Measurements from ENCODE around the gene TBC1D4.

TBC1D4 gene

GRCh38 chr13:75299246-75299645, 182.7 kb downstream of the TBC1D4 start:
- no peaks in the 10 kb centered on the region for H3K36me3 ChIP-seq (ENCODE audit: control insufficient read depth in 1 of 2, insufficient read depth in 2 of 2, low read length in 2 of 2)
- H3K27me3 ChIP-seq (ENCODE audit: insufficient read depth, low read length), result no peaks in the 10 kb centered on the region
- no peak overlapping the region for H3K4me3 ChIP-seq (ENCODE audit: low read depth, low read length)
- H3K14ac ChIP-seq (ENCODE audit: low read length), result no peak overlapping the region
- H3K4ac ChIP-seq (ENCODE audit: low read depth, low read length), result no peak overlapping the region
- no peak overlapping the region for H4K91ac ChIP-seq (ENCODE audit: low read depth, low read length)
- H3K23ac ChIP-seq (ENCODE audit: low read length), result no peak overlapping the region
- H2AK5ac ChIP-seq (ENCODE audit: low read length), result no peak overlapping the region
- H3K9me3 ChIP-seq (ENCODE audit: insufficient read depth, low read depth, low read length), result no peaks in the 10 kb centered on the region
- H2AFZ ChIP-seq (ENCODE audit: insufficient read depth, low read length, poor library complexity), result no peak overlapping the region
- H2BK12ac ChIP-seq (ENCODE audit: low read length), result no peak overlapping the region
- no CpG with 5 or more reads among the region's 5 CpGs for WGBS (ENCODE audit: extremely low coverage, insufficient coverage, insufficient read length)
- DNase-seq, result no peak
- H2BK120ac ChIP-seq (ENCODE audit: insufficient read depth, low read length, poor library complexity), result no peak overlapping the region
- H3K79me1 ChIP-seq (ENCODE audit: low read length), result no peaks in the 10 kb centered on the region
- H2BK5ac ChIP-seq (ENCODE audit: low read depth, low read length, poor library complexity), result no peak overlapping the region
- H3K27ac ChIP-seq (ENCODE audit: low read depth, low read length), result no peak overlapping the region
- no peaks in the 10 kb centered on the region for H3K4me1 ChIP-seq (ENCODE audit: control insufficient read depth in 1 of 2, insufficient read depth in 2 of 2, low read length in 2 of 2)
- no peak overlapping the region for H3K9ac ChIP-seq (ENCODE audit: low read length)
- no peak overlapping the region for H3K18ac ChIP-seq (ENCODE audit: low read length)
- no peak overlapping the region for H4K12ac ChIP-seq (ENCODE audit: low read depth, low read length)
- no peak overlapping the region for H4K8ac ChIP-seq (ENCODE audit: low read depth, low read length)
- no peak overlapping the region for H3K4me2 ChIP-seq (ENCODE audit: low read length)
- no peaks in the 10 kb centered on the region for H3K79me2 ChIP-seq (ENCODE audit: control insufficient read depth, insufficient read depth, low read length, poor library complexity)

GRCh38 chr13:75296641-75297040, 185.3 kb downstream of the TBC1D4 start:
- H2BK120ac ChIP-seq (ENCODE audit: insufficient read depth, low read length, poor library complexity), result no peak overlapping the region
- H3K27ac ChIP-seq (ENCODE audit: low read depth, low read length), result no peak overlapping the region
- no peak overlapping the region for H2BK12ac ChIP-seq (ENCODE audit: low read length)
- no peak overlapping the region for H3K4me3 ChIP-seq (ENCODE audit: low read depth, low read length)
- H3K27me3 ChIP-seq (ENCODE audit: insufficient read depth, low read length), result no peaks in the 10 kb centered on the region
- no peaks in the 10 kb centered on the region for H3K36me3 ChIP-seq (ENCODE audit: control insufficient read depth in 1 of 2, insufficient read depth in 2 of 2, low read length in 2 of 2)
- no peaks in the 10 kb centered on the region for H3K9me3 ChIP-seq (ENCODE audit: insufficient read depth, low read depth, low read length)
- WGBS (ENCODE audit: extremely low coverage, insufficient coverage, insufficient read length), result no CpG with 5 or more reads among the region's 1 CpG
- H2AK5ac ChIP-seq (ENCODE audit: low read length), result no peak overlapping the region
- H3K9ac ChIP-seq (ENCODE audit: low read length), result no peak overlapping the region
- no peak overlapping the region for H2BK5ac ChIP-seq (ENCODE audit: low read depth, low read length, poor library complexity)
- DNase-seq, result peak in 1 of 2 donors; percentile 29
- no peak overlapping the region for H3K23ac ChIP-seq (ENCODE audit: low read length)
- no peak overlapping the region for H3K14ac ChIP-seq (ENCODE audit: low read length)
- H3K4ac ChIP-seq (ENCODE audit: low read depth, low read length), result no peak overlapping the region
- H3K79me2 ChIP-seq (ENCODE audit: control insufficient read depth, insufficient read depth, low read length, poor library complexity), result no peaks in the 10 kb centered on the region
- no peak overlapping the region for H2AFZ ChIP-seq (ENCODE audit: insufficient read depth, low read length, poor library complexity)
- H4K12ac ChIP-seq (ENCODE audit: low read depth, low read length), result no peak overlapping the region
- H3K4me1 ChIP-seq (ENCODE audit: control insufficient read depth in 1 of 2, insufficient read depth in 2 of 2, low read length in 2 of 2), result no peaks in the 10 kb centered on the region
- no peak overlapping the region for H4K8ac ChIP-seq (ENCODE audit: low read depth, low read length)
- no peak overlapping the region for H3K18ac ChIP-seq (ENCODE audit: low read length)
- H3K79me1 ChIP-seq (ENCODE audit: low read length), result no peaks in the 10 kb centered on the region
- no peak overlapping the region for H4K91ac ChIP-seq (ENCODE audit: low read depth, low read length)
- no peak overlapping the region for H3K4me2 ChIP-seq (ENCODE audit: low read length)

- H3K4me1 ChIP-seq (ENCODE audit: control insufficient read depth in 1 of 2, insufficient read depth in 2 of 2, low read length in 2 of 2), result no peaks in the 10 kb centered on the region
- WGBS (ENCODE audit: extremely low coverage, insufficient coverage, insufficient read length), result no CpG with 5 or more reads among the region's 3 CpGs
These were observed 186.8 kb downstream of the TBC1D4 start for GRCh38 chr13:75295201-75295600.

GRCh38 chr13:75294110-75294509, 187.9 kb downstream of the TBC1D4 start:
- no peak overlapping the region for H2BK5ac ChIP-seq (ENCODE audit: low read depth, low read length, poor library complexity)
- no peak for DNase-seq

More at GRCh38 chr13:75295201-75295600, 186.8 kb downstream of the TBC1D4 start:
- Histone ChIP-seq H4K91ac (ENCODE audit: low read depth, low read length) (no peak overlapping the region), H2BK12ac (ENCODE audit: low read length) (no peak overlapping the region), H3K23ac (ENCODE audit: low read length) (no peak overlapping the region), H3K4me3 (ENCODE audit: low read depth, low read length) (no peak overlapping the region), H3K27me3 (ENCODE audit: insufficient read depth, low read length) (no peaks in the 10 kb centered on the region), H2BK120ac (ENCODE audit: insufficient read depth, low read length, poor library complexity) (no peak overlapping the region), H2BK5ac (ENCODE audit: low read depth, low read length, poor library complexity) (no peak overlapping the region), H3K27ac (ENCODE audit: low read depth, low read length) (no peak overlapping the region), H3K4ac (ENCODE audit: low read depth, low read length) (no peak overlapping the region), H3K9me3 (ENCODE audit: insufficient read depth, low read depth, low read length) (no peaks in the 10 kb centered on the region), H2AFZ (ENCODE audit: insufficient read depth, low read length, poor library complexity) (no peak overlapping the region), H4K12ac (ENCODE audit: low read depth, low read length) (no peak overlapping the region), H2AK5ac (ENCODE audit: low read length) (no peak overlapping the region), H3K36me3 (ENCODE audit: control insufficient read depth in 1 of 2, insufficient read depth in 2 of 2, low read length in 2 of 2) (no peaks in the 10 kb centered on the region), H4K8ac (ENCODE audit: low read depth, low read length) (no peak overlapping the region), H3K9ac (ENCODE audit: low read length) (no peak overlapping the region), H3K79me1 (ENCODE audit: low read length) (no peaks in the 10 kb centered on the region), H3K79me2 (ENCODE audit: control insufficient read depth, insufficient read depth, low read length, poor library complexity) (no peaks in the 10 kb centered on the region), H3K14ac (ENCODE audit: low read length) (no peak overlapping the region), H3K4me2 (ENCODE audit: low read length) (no peak overlapping the region), H3K18ac (ENCODE audit: low read length) (no peak overlapping the region)
- DNase-seq, result no peak

More at GRCh38 chr13:75294110-75294509, 187.9 kb downstream of the TBC1D4 start:
- Histone ChIP-seq H3K79me2 (ENCODE audit: control insufficient read depth, insufficient read depth, low read length, poor library complexity) (no peaks in the 10 kb centered on the region), H3K36me3 (ENCODE audit: control insufficient read depth in 1 of 2, insufficient read depth in 2 of 2, low read length in 2 of 2) (no peaks in the 10 kb centered on the region), H3K4ac (ENCODE audit: low read depth, low read length) (no peak overlapping the region), H3K18ac (ENCODE audit: low read length) (no peak overlapping the region), H4K91ac (ENCODE audit: low read depth, low read length) (no peak overlapping the region), H3K4me3 (ENCODE audit: low read depth, low read length) (no peak overlapping the region), H3K27me3 (ENCODE audit: insufficient read depth, low read length) (no peaks in the 10 kb centered on the region), H2BK12ac (ENCODE audit: low read length) (no peak overlapping the region), H2BK120ac (ENCODE audit: insufficient read depth, low read length, poor library complexity) (no peak overlapping the region), H2AK5ac (ENCODE audit: low read length) (no peak overlapping the region), H3K23ac (ENCODE audit: low read length) (no peak overlapping the region), H3K9ac (ENCODE audit: low read length) (no peak overlapping the region), H3K9me3 (ENCODE audit: insufficient read depth, low read depth, low read length) (no peaks in the 10 kb centered on the region), H3K27ac (ENCODE audit: low read depth, low read length) (no peak overlapping the region), H4K12ac (ENCODE audit: low read depth, low read length) (no peak overlapping the region), H3K4me1 (ENCODE audit: control insufficient read depth in 1 of 2, insufficient read depth in 2 of 2, low read length in 2 of 2) (no peaks in the 10 kb centered on the region), H3K4me2 (ENCODE audit: low read length) (no peak overlapping the region), H3K14ac (ENCODE audit: low read length) (no peak overlapping the region), H3K79me1 (ENCODE audit: low read length) (no peaks in the 10 kb centered on the region), H4K8ac (ENCODE audit: low read depth, low read length) (no peak overlapping the region), H2AFZ (ENCODE audit: insufficient read depth, low read length, poor library complexity) (no peak overlapping the region)
